NCI-H2081 (cell line): Measurements from ENCODE around the gene FARP1.
"Not testable (repeated sequence)": the region's sequence is repeated elsewhere in the genome, so short reads cannot be mapped to it uniquely, and the experiment has no call there.

Experiments used
- DNase-seq, 2 experiments: peaks; one replicate each; lab custom pipeline; 2025; lab: John Stamatoyannopoulos, UW

Gene FARP1

GRCh38 chr13:98396071-98396710 is 253.3 kb downstream of the FARP1 start:
- DNase-seq = peak in 1 of 2 experiments; percentile 21

- peak in 1 of 2 experiments; percentile 20 for DNase-seq
Observed at GRCh38 chr13:98397221-98397620, 254.3 kb downstream of the FARP1 start.

GRCh38 chr13:98397861-98398260 is 255.0 kb downstream of the FARP1 start:
- DNase-seq = no peak

- DNase-seq = no peak
Observed at GRCh38 chr13:98398581-98398980, 255.7 kb downstream of the FARP1 start.

GRCh38 chr13:98399756-98400155 is 256.9 kb downstream of the FARP1 start:
- no peak for DNase-seq

- no peak for DNase-seq
Observed at GRCh38 chr13:98401934-98402333, 259.0 kb downstream of the FARP1 start.

GRCh38 chr13:98403076-98403475 is 260.2 kb downstream of the FARP1 start:
- no peak for DNase-seq

GRCh38 chr13:98405107-98405571 is 262.2 kb downstream of the FARP1 start:
- peak; percentile 68 to 81 for DNase-seq

- DNase-seq = peak; percentile 76 to 94
Observed at GRCh38 chr13:98405690-98406344, 262.9 kb downstream of the FARP1 start.

- no peak for DNase-seq
Observed at GRCh38 chr13:98406427-98406826, 263.5 kb downstream of the FARP1 start.

- DNase-seq = no peak
Observed at GRCh38 chr13:98406971-98407370, 264.1 kb downstream of the FARP1 start.

GRCh38 chr13:98407575-98407974 is 264.7 kb downstream of the FARP1 start:
- no peak for DNase-seq

GRCh38 chr13:98409281-98409680 is 266.4 kb downstream of the FARP1 start:
- DNase-seq = no peak

GRCh38 chr13:98410612-98411011 is 267.7 kb downstream of the FARP1 start:
- no peak for DNase-seq

GRCh38 chr13:98411013-98411412 is 268.1 kb downstream of the FARP1 start:
- no peak for DNase-seq

- no peak for DNase-seq
Observed at GRCh38 chr13:98411617-98412265, 268.8 kb downstream of the FARP1 start.

- not testable (repeated sequence) for DNase-seq
Observed at GRCh38 chr13:98413278-98413677, 270.4 kb downstream of the FARP1 start.

GRCh38 chr13:98413796-98414195 is 270.9 kb downstream of the FARP1 start:
- DNase-seq = no peak

- DNase-seq = no peak
Observed at GRCh38 chr13:98415326-98416070, 272.6 kb downstream of the FARP1 start.

GRCh38 chr13:98416408-98416807 is 273.5 kb downstream of the FARP1 start:
- peak; percentile 53 to 95 for DNase-seq

- DNase-seq = no peak
Observed at GRCh38 chr13:98419786-98420553, 277.1 kb downstream of the FARP1 start.
